A375 (cell line): ENCODE results near the gene RRH. TPM values are rescaled to one million over a fixed set of nuclear protein-coding genes. Genes with fewer than 3 reads are reported as not detected.

Experiments used
- total RNA-seq: library from RNA; depleted of rRNA; stranded (reverse); fragments of >200 nt; shearing (Covaris generic); gene quantifications from 2 replicates; pipeline ENCODE4 v1.2.3, GENCODE V29; 2014; rRNA removed

The RRH gene, protein sequence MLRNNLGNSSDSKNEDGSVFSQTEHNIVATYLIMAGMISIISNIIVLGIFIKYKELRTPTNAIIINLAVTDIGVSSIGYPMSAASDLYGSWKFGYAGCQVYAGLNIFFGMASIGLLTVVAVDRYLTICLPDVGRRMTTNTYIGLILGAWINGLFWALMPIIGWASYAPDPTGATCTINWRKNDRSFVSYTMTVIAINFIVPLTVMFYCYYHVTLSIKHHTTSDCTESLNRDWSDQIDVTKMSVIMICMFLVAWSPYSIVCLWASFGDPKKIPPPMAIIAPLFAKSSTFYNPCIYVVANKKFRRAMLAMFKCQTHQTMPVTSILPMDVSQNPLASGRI
- not detected in 2 replicates for total RNA-seq

DNA sequence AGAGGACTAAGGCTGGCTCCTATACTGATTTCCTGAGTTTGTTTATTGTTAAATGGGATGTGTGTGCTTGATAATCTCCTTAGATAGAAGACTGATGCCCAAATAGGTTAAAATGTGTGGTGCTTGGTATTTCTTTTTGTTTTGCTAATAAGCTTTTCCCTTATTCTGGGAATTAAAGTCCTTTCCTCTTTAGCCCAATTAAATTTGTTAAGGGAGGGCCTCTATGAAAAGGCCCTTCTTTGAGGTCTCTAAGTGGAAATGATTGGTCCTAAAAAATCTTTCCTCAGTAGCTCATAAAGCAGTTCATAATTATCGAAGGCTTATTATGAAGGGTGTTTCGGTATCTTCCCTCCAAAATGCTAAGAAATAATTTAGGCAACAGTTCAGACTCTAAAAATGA is at the start of gene RRH:
Gene RRH, plus strand, starts transcription at position 301 of the 400 bp plus-strand sequence. Its CDS starts 56 bp downstream, at position 357.

DNA sequence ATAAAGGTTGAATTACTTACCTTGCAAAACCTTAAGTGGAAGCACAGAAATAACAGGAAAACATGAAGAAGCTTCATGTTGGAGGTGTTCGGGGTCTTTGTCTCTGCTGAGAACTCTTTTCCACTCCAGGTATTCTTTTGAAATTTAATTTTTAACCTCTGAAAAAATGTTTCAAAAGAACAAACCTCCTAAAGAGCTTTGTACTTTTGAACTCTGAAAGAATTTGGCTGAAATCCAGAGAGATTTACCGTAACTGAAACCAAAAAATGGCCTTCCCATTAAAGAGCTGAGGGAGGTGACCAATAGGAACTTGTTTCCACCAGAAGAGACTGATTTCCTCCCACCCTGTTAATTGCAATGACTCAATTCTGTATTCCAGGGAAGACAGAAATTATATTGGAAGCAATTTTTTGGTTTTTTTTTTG is 25.9 kb upstream of the RRH start, which contains the start of gene CFI:
Gene CFI, minus strand, starts transcription at position 105 of the 425 bp plus-strand sequence. Its CDS starts 28 bp downstream, at position 77.

DNA sequence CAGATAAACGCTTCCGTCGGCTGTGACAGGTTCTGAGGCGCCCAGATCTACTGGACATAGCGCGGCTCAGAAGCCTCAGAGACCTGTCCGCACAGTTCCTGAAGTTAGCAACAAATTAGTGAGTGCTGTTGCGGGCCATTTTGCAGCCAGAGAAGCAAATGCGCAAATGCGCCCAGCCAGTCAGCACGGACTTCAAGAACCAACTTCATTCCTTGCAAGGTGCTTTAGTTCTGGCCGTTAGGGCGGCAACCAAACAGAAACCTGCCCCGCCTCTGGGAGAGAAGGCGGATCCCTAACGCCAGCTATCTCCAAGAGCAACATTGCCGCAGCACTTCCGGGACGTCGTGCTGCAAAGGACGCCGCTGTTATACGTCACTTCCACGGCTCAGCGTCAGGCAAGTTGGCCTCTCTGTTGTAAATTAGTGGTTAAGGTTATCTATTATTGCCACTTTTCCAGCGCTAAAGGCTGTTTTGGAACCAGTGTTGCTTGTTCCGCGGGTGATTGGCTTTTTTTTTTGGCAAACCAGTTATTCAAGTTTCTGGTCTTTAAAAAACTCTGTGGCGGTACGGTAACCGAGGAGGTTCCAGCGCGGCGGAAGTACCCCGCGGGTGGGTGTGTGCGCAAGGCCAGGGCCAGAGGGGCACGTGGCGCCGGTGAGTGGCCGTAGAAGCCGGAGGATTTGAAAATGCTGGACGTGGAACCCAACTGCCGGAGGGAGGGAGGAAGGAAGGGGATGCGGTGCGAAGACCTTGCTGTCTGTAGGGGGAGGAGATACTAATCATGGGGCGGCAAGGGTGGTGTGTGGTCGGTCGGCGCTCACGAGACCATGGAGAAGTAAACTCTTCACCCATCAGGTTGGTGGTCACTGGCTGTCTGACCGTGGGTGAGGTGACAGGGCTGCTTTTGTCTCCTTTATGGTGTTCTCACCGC is 12.4 kb upstream of the RRH start, which contains the start of gene GAR1:
Gene GAR1, plus strand, starts transcription at position 612 of the 931 bp plus-strand sequence. CDS start 403 bp downstream, outside the sequence.

DNA sequence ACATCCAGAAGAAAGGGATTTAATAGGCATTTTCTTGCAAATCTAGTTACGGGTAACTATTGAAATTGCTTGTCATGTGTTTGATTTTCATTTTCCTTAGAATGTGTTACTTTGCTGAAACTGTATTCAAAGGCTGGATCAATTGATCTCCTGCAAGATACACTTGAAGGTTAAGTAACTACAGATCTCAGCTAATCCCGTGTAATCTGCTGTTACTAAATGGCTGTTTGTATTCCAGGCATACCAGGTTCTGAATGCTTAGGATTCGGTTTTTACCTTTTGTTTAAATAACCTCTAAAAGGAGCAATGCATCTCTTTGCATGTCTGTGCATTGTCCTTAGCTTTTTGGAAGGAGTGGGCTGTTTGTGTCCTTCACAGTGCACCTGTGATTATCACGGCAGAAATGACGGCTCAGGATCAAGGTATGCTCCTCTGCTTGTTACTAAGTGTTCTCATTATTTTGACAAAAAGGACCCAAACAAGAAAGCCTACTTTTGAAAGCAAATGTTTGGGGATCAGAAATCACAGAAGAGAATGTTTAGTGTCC is 20.2 kb downstream of the RRH start, which contains the start of gene LRIT3:
Gene LRIT3, plus strand, starts transcription at position 212 of the 547 bp plus-strand sequence. Its CDS starts 95 bp downstream, at position 307.

Other genes starting within 250 kb of the RRH start
- 6.3 and 13.9 TPM in 2 replicates for gene CASP6, start 124.5 kb upstream of the RRH start, total RNA-seq
- 7.2 and 9.9 TPM in 2 replicates for gene PLA2G12A, start 97.9 kb upstream of the RRH start, total RNA-seq
- 9.8 and 11.4 TPM in 2 replicates for gene CFI, start 26.0 kb upstream of the RRH start, total RNA-seq
- gene GAR1, start 12.2 kb upstream of the RRH start, total RNA-seq, result 26.4 and 30.1 TPM in 2 replicates
- gene LRIT3, start 20.1 kb downstream of the RRH start, total RNA-seq, result 0.13 TPM in 1 of 2 replicates, not detected in the other
- 0.24 and 0.57 TPM in 2 replicates for gene EGF, start 84.9 kb downstream of the RRH start, total RNA-seq